CD14-positive monocyte (primary cell): ENCODE data around the gene ARHGEF11. TPM values are rescaled to one million over a fixed set of nuclear protein-coding genes. Genes with fewer than 3 reads are reported as not detected.

Source experiments
- DNase-seq, 3 donors: peaks; one replicate each; pipeline ENCODE4 v3.0.0-alpha.2; 2011 to 2022
- H2AFZ ChIP-seq: 2 replicates; pipeline ENCODE4 v1.6.0; 2012; ENCODE audit warnings: mild to moderate bottlenecking, low read depth, low read length, inconsistent platforms; ENCODE audit not compliant: insufficient read depth, poor library complexity, severe bottlenecking
- H3K27ac ChIP-seq, 2 donors: 1 replicate in 1 of 2; 2 replicates in 1 of 2; pipeline ENCODE4 v1.5.1; 2012 to 2013; ENCODE audit warnings: low read length in 2 of 2, control low read depth in 1 of 2, inconsistent platforms in 1 of 2, low read depth in 1 of 2, mild to moderate bottlenecking in 1 of 2
- H3K27me3 ChIP-seq, 2 donors: one replicate each; pipeline versions ENCODE4 v1.6.0 to v1.6.1; 2011 to 2013; ENCODE audit warnings: low read length in 2 of 2; ENCODE audit not compliant: control insufficient read depth in 2 of 2, insufficient read depth in 2 of 2
- H3K36me3 ChIP-seq, 2 donors: replicated peaks in 1 of 2; 1 replicate in 1 of 2; 2 replicates in 1 of 2; pipeline versions ENCODE4 v1.5.1 to v1.6.1; 2012 to 2013; ENCODE audit warnings: low read length in 2 of 2, control low read depth in 1 of 2, inconsistent platforms in 1 of 2, mild to moderate bottlenecking in 1 of 2; ENCODE audit not compliant: insufficient read depth in 2 of 2, control insufficient read depth in 1 of 2
- H3K4me1 ChIP-seq, 2 donors: 1 replicate in 1 of 2; 2 replicates in 1 of 2; pipeline versions ENCODE4 v1.5.1 to v1.6.1; 2012 to 2013; ENCODE audit warnings: low read length in 2 of 2, control low read depth in 1 of 2, inconsistent platforms in 1 of 2, mild to moderate bottlenecking in 1 of 2, moderate library complexity in 1 of 2; ENCODE audit not compliant: insufficient read depth in 2 of 2, control insufficient read depth in 1 of 2
- H3K4me2 ChIP-seq: replicated peaks from 2 replicates; pipeline ENCODE3; 2012; ENCODE audit warnings: low read length, moderate library complexity, mild to moderate bottlenecking; ENCODE audit not compliant: poor library complexity, severe bottlenecking; ENCODE audit errors: extremely low read depth
- H3K4me3 ChIP-seq, 3 experiments: fragments of 200-600 bp in 1 of 3; sonication (generic) in 1 of 3; replicated peaks in 1 of 3; 1 replicate in 2 of 3; 2 replicates in 1 of 3; pipeline ENCODE4 v1.5.1; 2011 to 2013; ENCODE audit warnings: low read length in 3 of 3, mild to moderate bottlenecking in 3 of 3, control low read depth in 2 of 3, low read depth in 2 of 3, inconsistent platforms in 1 of 3, moderate library complexity in 1 of 3
- H3K79me2 ChIP-seq: 2 replicates; pipeline ENCODE4 v1.6.0; 2012; ENCODE audit warnings: mild to moderate bottlenecking, control low read depth, inconsistent platforms, low read length, moderate library complexity; ENCODE audit not compliant: insufficient read depth
- H3K9ac ChIP-seq: 2 replicates; pipeline ENCODE4 v1.6.0; 2017; ENCODE audit warnings: low read length, mild to moderate bottlenecking; ENCODE audit not compliant: insufficient read depth, poor library complexity, severe bottlenecking
- H3K9me3 ChIP-seq, 2 donors: replicated peaks in 1 of 2; 1 replicate in 1 of 2; 2 replicates in 1 of 2; pipeline versions ENCODE4 v1.5.1 to v1.6.1; 2012 to 2013; ENCODE audit warnings: low read length in 2 of 2, control low read depth in 1 of 2; ENCODE audit not compliant: control insufficient read depth in 1 of 2, insufficient read depth in 1 of 2
- H4K20me1 ChIP-seq: 2 replicates; pipeline ENCODE4 v1.6.0; 2012; ENCODE audit warnings: mild to moderate bottlenecking, low read length, control low read depth, moderate library complexity; ENCODE audit not compliant: insufficient read depth
- H3K27ac Mint-ChIP-seq, 7 donors: one replicate each; pipeline ENCODE4 v1.8.0; 2020; ENCODE audit warnings: mild to moderate bottlenecking in 7 of 7, mixed read lengths in 7 of 7, moderate library complexity in 6 of 7, inconsistent platforms in 2 of 7
- H3K27me3 Mint-ChIP-seq, 3 donors: one replicate each; pipeline ENCODE4 v1.8.0; 2021 to 2022; ENCODE audit warnings: low read depth in 3 of 3, mild to moderate bottlenecking in 3 of 3, mixed read lengths in 3 of 3, moderate library complexity in 3 of 3, inconsistent platforms in 1 of 3
- H3K36me3 Mint-ChIP-seq, 2 donors: one replicate each; pipeline ENCODE4 v1.8.0; 2020; ENCODE audit warnings: mixed read lengths in 2 of 2, inconsistent platforms in 1 of 2, mild to moderate bottlenecking in 1 of 2
- H3K4me1 Mint-ChIP-seq: one replicate; pipeline ENCODE4 v1.8.0; 2020; ENCODE audit warnings: mild to moderate bottlenecking, mixed read lengths
- H3K4me3 Mint-ChIP-seq, 2 donors: one replicate each; pipeline ENCODE4 v1.8.0; 2020; ENCODE audit warnings: mild to moderate bottlenecking in 2 of 2, mixed read lengths in 2 of 2, moderate library complexity in 1 of 2
- H3K9me3 Mint-ChIP-seq, 7 donors: one replicate each; pipeline ENCODE4 v1.8.0; 2020 to 2022; ENCODE audit warnings: mixed read lengths in 7 of 7, mild to moderate bottlenecking in 6 of 7, moderate library complexity in 6 of 7, inconsistent platforms in 2 of 7
- WGBS: methylation state at CpG from one replicate; pipeline ENCODE4 v1.1.5; 2013; ENCODE audit warnings: missing lambda C conversion rate; ENCODE audit not compliant: insufficient coverage; 5-methylcytosine and 5-hydroxymethylcytosine counted together
- intact Hi-C, 2 donors: fragments of 100-400 bp; cut with micrococcal nuclease; formaldehyde crosslinking; loops; one replicate each; pipeline versions ENCODE4 v1.15.0 to v1.15.1; 2023
- polyA plus RNA-seq, 3 donors: library from polyadenylated mRNA; depleted of rRNA in 1 of 3; unstranded in 2 of 3; stranded (reverse) in 1 of 3; fragments of 300-500 nt in 2 of 3; fragments of >200 nt in 1 of 3; fragmentation: Illumina TruSeq in 2 of 3; gene quantifications; 1 replicate in 2 of 3; 2 replicates in 1 of 3; pipeline ENCODE4 v1.2.3, GENCODE V29; 2012 to 2021
- TF ChIP-seq, protein P1 (sequence below): fragments of 200-600 bp; IDR thresholded peaks from one replicate; pipeline ENCODE4 v1.8.0; 2022; ENCODE audit warnings: antibody characterized with exemption, mild to moderate bottlenecking

Gene ARHGEF11
- polyA plus RNA-seq, 3 donors = 17.0 to 78.5 (median 17.7) TPM

- no peaks in the 10 kb centered on the region for H3K79me2 ChIP-seq
- H3K27me3 ChIP-seq = no peaks in the 10 kb centered on the region
- intact Hi-C loops = no loop called here
- H3K4me1 ChIP-seq = no peaks in the 10 kb centered on the region
- H3K9ac ChIP-seq = no peak overlapping the region
- DNase-seq = no peak
- no peak overlapping the region for H3K4me3 ChIP-seq
- no peaks in the 10 kb centered on the region for H3K9me3 Mint-ChIP-seq
- TF ChIP-seq, protein P1, sequence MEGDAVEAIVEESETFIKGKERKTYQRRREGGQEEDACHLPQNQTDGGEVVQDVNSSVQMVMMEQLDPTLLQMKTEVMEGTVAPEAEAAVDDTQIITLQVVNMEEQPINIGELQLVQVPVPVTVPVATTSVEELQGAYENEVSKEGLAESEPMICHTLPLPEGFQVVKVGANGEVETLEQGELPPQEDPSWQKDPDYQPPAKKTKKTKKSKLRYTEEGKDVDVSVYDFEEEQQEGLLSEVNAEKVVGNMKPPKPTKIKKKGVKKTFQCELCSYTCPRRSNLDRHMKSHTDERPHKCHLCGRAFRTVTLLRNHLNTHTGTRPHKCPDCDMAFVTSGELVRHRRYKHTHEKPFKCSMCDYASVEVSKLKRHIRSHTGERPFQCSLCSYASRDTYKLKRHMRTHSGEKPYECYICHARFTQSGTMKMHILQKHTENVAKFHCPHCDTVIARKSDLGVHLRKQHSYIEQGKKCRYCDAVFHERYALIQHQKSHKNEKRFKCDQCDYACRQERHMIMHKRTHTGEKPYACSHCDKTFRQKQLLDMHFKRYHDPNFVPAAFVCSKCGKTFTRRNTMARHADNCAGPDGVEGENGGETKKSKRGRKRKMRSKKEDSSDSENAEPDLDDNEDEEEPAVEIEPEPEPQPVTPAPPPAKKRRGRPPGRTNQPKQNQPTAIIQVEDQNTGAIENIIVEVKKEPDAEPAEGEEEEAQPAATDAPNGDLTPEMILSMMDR = no peak
- no peaks in the 10 kb centered on the region for H3K27me3 Mint-ChIP-seq
- H3K36me3 ChIP-seq = peaks cover 100% of the 10 kb centered on the region in 2 donors
- H3K4me2 ChIP-seq = no peak overlapping the region
- H3K4me1 Mint-ChIP-seq = no peaks in the 10 kb centered on the region
- H3K4me3 Mint-ChIP-seq = no peak overlapping the region
- H3K27ac ChIP-seq = no peak overlapping the region
- H3K27ac Mint-ChIP-seq = peak overlapping the region in 1 of 7 donors; percentile 25
- H4K20me1 ChIP-seq = peaks cover 30% of the 10 kb centered on the region
- no peaks in the 10 kb centered on the region for H3K9me3 ChIP-seq
- peaks cover 97 to 100% of the 10 kb centered on the region in 2 donors for H3K36me3 Mint-ChIP-seq
- H2AFZ ChIP-seq = no peak overlapping the region
- WGBS = 96% methylated on average over 11 of the region's 11 CpGs
These were observed 99.5 kb downstream of the ARHGEF11 start for GRCh38 chr1:156945881-156946661.

GRCh38 chr1:156944848-156945247 lies 100.7 kb downstream of the ARHGEF11 start:
- peaks cover 98 to 100% of the 10 kb centered on the region in 2 donors for H3K36me3 Mint-ChIP-seq
- Histone ChIP-seq H3K9me3 (no peaks in the 10 kb centered on the region), H3K27me3 (no peaks in the 10 kb centered on the region), H4K20me1 (peaks cover 30% of the 10 kb centered on the region), H3K36me3 (peaks cover 100% of the 10 kb centered on the region in 2 donors), H3K9ac (no peak overlapping the region), H3K4me2 (no peak overlapping the region), H2AFZ (no peak overlapping the region), H3K4me3 (no peak overlapping the region), H3K4me1 (no peaks in the 10 kb centered on the region), H3K27ac (no peak overlapping the region), H3K79me2 (no peaks in the 10 kb centered on the region)
- WGBS = 100% methylated on average over 8 of the region's 8 CpGs
- intact Hi-C loops = no loop called here
- TF ChIP-seq, protein P1 = no peak
- H3K4me1 Mint-ChIP-seq = no peaks in the 10 kb centered on the region
- H3K27me3 Mint-ChIP-seq = no peaks in the 10 kb centered on the region
- no peaks in the 10 kb centered on the region for H3K9me3 Mint-ChIP-seq
- H3K4me3 Mint-ChIP-seq = no peak overlapping the region
- no peak for DNase-seq
- no peak overlapping the region for H3K27ac Mint-ChIP-seq
